BLaER1 (cell line): ENCODE measurements around the gene EFCAB14.
A peak's percentile ranks its signal among the peaks of the same experiment; 100 is the strongest.

Source experiments
- H3K27ac ChIP-seq: shearing (Covaris generic); formaldehyde crosslinking; 2 replicates; pipeline ENCODE4 v1.8.1; 2022
- H3K27me3 ChIP-seq: shearing (Covaris generic); formaldehyde crosslinking; 2 replicates; pipeline ENCODE4 v1.8.1; 2022
- H3K36me3 ChIP-seq: shearing (Covaris generic); formaldehyde crosslinking; 2 replicates; pipeline ENCODE4 v1.8.1; 2022
- H3K4me1 ChIP-seq: shearing (Covaris generic); formaldehyde crosslinking; 2 replicates; pipeline ENCODE4 v1.8.1; 2022
- H3K4me2 ChIP-seq: shearing (Covaris generic); formaldehyde crosslinking; 2 replicates; pipeline ENCODE4 v1.8.1; 2022
- H3K4me3 ChIP-seq: shearing (Covaris generic); formaldehyde crosslinking; 2 replicates; pipeline ENCODE4 v1.8.1; 2022
- H3K9ac ChIP-seq: shearing (Covaris generic); formaldehyde crosslinking; 2 replicates; pipeline ENCODE4 v1.8.1; 2022
- H3K9me3 ChIP-seq: shearing (Covaris generic); formaldehyde crosslinking; 2 replicates; pipeline ENCODE4 v1.8.1; 2022
- H4K20me1 ChIP-seq: shearing (Covaris generic); formaldehyde crosslinking; 2 replicates; pipeline ENCODE4 v1.8.1; 2022
- Cebpa-rat ChIP-seq: shearing (Covaris generic); IDR thresholded peaks from 2 replicates; pipeline ENCODE4 v1.8.1; 2022

Gene EFCAB14, protein sequence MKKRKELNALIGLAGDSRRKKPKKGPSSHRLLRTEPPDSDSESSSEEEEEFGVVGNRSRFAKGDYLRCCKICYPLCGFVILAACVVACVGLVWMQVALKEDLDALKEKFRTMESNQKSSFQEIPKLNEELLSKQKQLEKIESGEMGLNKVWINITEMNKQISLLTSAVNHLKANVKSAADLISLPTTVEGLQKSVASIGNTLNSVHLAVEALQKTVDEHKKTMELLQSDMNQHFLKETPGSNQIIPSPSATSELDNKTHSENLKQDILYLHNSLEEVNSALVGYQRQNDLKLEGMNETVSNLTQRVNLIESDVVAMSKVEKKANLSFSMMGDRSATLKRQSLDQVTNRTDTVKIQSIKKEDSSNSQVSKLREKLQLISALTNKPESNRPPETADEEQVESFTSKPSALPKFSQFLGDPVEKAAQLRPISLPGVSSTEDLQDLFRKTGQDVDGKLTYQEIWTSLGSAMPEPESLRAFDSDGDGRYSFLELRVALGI

DNA sequence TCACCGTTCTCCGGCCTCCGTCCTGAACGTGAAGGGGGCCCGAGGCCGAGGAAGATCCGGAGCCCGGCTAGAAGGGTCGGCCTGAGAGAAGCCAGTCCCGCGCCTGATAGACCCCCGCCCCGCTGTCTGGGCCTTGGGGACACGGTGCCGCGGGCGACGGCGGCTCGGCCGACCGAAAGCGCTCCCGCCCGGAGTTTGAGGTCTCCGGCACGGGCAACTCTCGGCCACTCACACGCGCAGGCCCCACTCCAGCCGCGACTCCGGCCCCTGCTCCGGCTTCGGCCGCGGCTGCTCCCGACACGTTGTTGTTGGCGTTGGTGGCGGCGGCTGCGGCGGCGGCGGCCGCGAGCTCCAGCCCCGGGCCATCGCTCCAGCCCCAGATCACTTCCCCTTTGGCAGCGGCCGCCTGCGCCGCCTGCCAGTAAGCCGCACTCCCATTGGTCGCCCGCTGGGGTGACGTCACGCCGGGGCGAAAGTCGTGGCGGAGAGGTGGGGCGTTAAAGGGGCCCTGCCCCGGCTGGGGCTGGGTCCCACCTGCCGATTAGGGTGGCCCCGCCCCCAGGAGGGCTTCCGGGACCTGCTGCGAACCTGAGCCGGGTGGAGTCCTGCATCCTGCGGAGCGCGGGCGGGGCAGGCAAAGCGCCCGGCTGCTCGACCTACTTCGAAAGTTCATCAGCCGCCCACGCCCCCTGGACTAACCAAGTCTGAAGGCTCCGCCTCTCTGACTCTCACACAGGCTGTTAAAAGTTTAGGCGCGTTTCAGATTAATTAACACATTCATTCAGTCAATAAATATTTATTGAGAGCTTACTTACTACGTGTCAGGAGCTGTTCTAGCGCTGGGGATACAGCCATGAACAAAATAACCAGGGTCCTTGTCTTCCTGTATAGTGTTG lies at the start of gene EFCAB14:
TSS of gene EFCAB14 (minus strand) at position 388 of the 896 bp plus-strand sequence. CDS start 1,027 bp downstream, outside the sequence.
- Histone ChIP-seq H3K4me2 (peak within 1 kb of the TSS; percentile 96), H3K9ac (peak within 1 kb of the TSS; percentile 93), H3K4me1 (peaks cover 29% of the 10 kb centered on the region), H4K20me1 (peaks cover 37% of the 10 kb centered on the region), H3K4me3 (peak within 1 kb of the TSS; percentile 79), H3K27ac (peak within 1 kb of the TSS; percentile 93), H3K9me3 (no peaks in the 10 kb centered on the region), H3K36me3 (peaks cover 28% of the 10 kb centered on the region), H3K27me3 (no peaks in the 10 kb centered on the region)
- TF ChIP-seq Cebpa-rat, result no peak

DNA sequence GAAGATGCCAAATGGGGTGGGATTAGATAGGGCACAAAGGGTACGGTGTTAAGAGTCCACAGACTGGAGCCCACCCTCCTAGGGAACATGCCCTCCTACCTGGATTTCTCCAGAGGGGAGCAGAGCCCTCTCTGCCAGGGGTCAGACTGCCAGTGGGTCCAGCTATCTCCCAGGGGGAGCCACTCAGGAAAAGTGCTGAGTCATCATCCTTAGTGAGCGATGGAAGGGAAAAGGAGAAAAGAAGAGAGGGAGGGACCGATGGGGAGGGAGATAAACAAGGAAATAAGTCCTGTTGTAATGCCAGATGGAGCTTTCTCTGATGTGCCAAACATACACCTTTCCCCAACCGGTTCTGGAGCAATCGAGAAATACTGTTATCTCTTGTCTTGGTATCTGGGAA lies 49.5 kb upstream of the EFCAB14 start:
- Histone ChIP-seq H3K27ac (no peak overlapping the region), H3K27me3 (no peaks in the 10 kb centered on the region), H3K9me3 (peaks cover 50% of the 10 kb centered on the region), H3K9ac (no peak overlapping the region), H3K4me1 (no peaks in the 10 kb centered on the region), H3K4me2 (no peak overlapping the region), H3K4me3 (no peak overlapping the region), H4K20me1 (no peaks in the 10 kb centered on the region), H3K36me3 (0 out of 2 replicates have a peak, but pooled peaks cover 6% of the 10 kb centered on the region)
- no peak for TF ChIP-seq Cebpa-rat

- H4K20me1 ChIP-seq, result no peaks in the 10 kb centered on the region
- H3K9me3 ChIP-seq, result peaks cover 46% of the 10 kb centered on the region
- no peak overlapping the region for H3K27ac ChIP-seq
- no peak for TF ChIP-seq Cebpa-rat
- H3K36me3 ChIP-seq, result 0 out of 2 replicates have a peak, but pooled peaks cover 6% of the 10 kb centered on the region
- no peak overlapping the region for H3K4me3 ChIP-seq
- no peaks in the 10 kb centered on the region for H3K27me3 ChIP-seq
- no peaks in the 10 kb centered on the region for H3K4me1 ChIP-seq
- H3K4me2 ChIP-seq, result no peak overlapping the region
- H3K9ac ChIP-seq, result no peak overlapping the region
These were observed 48.9 kb upstream of the EFCAB14 start for GRCh38 chr1:46767649-46768282.

DNA sequence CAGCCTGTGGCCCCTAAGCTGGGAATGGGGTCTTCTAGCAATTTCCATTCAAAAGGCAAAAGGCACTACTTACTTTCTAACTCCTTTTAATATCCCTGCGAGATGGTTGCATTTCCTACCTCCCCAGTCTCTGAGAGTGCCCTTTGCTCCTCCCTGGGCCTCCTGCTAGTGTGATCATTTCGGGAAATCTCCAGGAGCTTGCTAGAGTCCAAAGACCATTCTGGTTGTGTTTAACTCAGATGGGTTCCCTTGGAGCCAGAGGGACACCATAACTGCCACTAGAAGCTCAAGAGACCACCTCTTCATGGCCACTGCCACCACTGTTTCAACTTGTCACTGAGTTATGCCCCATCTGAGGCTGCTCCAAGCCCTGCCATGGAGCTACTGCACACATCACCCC lies 45.5 kb upstream of the EFCAB14 start:
- Histone ChIP-seq H3K4me3 (no peak overlapping the region), H3K27me3 (no peaks in the 10 kb centered on the region), H3K27ac (no peak overlapping the region)

GRCh38 chr1:46761740-46762139 lies 42.8 kb upstream of the EFCAB14 start:
- Histone ChIP-seq H3K9me3 (peaks cover 5% of the 10 kb centered on the region; the same call in 1 of the 2 replicates), H3K4me2 (no peak overlapping the region), H3K4me3 (no peak overlapping the region), H3K9ac (no peak overlapping the region), H3K4me1 (no peaks in the 10 kb centered on the region), H3K27ac (no peak overlapping the region), H3K27me3 (no peaks in the 10 kb centered on the region), H3K36me3 (no peaks in the 10 kb centered on the region), H4K20me1 (no peaks in the 10 kb centered on the region)
- no peak for TF ChIP-seq Cebpa-rat

More for the DNA sequence above, 45.5 kb upstream of the EFCAB14 start:
- Histone ChIP-seq H3K36me3 (no peaks in the 10 kb centered on the region), H3K4me1 (no peaks in the 10 kb centered on the region), H3K9ac (no peak overlapping the region), H3K9me3 (peaks cover 17% of the 10 kb centered on the region), H4K20me1 (no peaks in the 10 kb centered on the region), H3K4me2 (no peak overlapping the region)
- no peak for TF ChIP-seq Cebpa-rat

DNA sequence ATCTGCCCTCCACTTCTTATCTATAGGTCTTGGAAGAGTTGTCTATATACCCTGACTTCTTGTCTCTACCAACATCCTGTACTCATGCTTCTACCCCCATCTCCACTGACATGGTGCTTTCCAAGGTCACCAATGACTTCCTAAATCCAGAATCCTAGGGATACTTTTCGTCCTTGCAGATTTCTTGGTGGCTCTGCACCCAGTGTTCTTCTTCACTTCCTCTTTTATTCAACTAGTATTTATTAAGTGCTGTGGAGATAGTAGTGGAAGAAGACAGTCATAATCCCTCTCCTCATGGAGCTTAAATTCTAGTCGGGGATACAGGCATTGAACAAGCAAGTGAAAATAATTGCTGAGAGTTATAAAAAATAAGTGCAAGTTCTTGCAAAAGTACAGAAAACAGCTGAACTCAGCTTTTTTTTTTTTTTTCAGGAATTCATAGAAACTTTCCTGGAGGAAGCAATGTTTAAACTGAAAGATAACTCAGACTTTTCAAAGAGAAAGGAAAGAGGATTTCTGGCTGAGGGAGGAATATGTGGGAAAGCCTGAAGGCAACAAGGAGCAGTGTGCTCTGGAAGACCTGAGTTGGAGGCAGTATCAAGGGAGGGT lies 41.7 kb upstream of the EFCAB14 start:
- no peaks in the 10 kb centered on the region for H4K20me1 ChIP-seq
- H3K27ac ChIP-seq, result no peak overlapping the region
- H3K4me1 ChIP-seq, result no peaks in the 10 kb centered on the region
- H3K4me3 ChIP-seq, result no peak overlapping the region
- TF ChIP-seq Cebpa-rat, result no peak
- no peaks in the 10 kb centered on the region for H3K36me3 ChIP-seq
- H3K9ac ChIP-seq, result no peak overlapping the region
- H3K27me3 ChIP-seq, result no peaks in the 10 kb centered on the region
- peaks cover 5% of the 10 kb centered on the region; the same call in 1 of the 2 replicates for H3K9me3 ChIP-seq
- H3K4me2 ChIP-seq, result no peak overlapping the region

- Histone ChIP-seq H3K27ac (no peak overlapping the region), H3K36me3 (no peaks in the 10 kb centered on the region), H3K4me1 (no peaks in the 10 kb centered on the region), H3K4me3 (no peak overlapping the region), H3K27me3 (no peaks in the 10 kb centered on the region), H3K9ac (no peak overlapping the region), H4K20me1 (no peaks in the 10 kb centered on the region), H3K9me3 (peaks cover 5% of the 10 kb centered on the region; the same call in 1 of the 2 replicates), H3K4me2 (no peak overlapping the region)
- TF ChIP-seq Cebpa-rat, result no peak
These were observed 39.1 kb upstream of the EFCAB14 start for GRCh38 chr1:46757956-46758528.

DNA sequence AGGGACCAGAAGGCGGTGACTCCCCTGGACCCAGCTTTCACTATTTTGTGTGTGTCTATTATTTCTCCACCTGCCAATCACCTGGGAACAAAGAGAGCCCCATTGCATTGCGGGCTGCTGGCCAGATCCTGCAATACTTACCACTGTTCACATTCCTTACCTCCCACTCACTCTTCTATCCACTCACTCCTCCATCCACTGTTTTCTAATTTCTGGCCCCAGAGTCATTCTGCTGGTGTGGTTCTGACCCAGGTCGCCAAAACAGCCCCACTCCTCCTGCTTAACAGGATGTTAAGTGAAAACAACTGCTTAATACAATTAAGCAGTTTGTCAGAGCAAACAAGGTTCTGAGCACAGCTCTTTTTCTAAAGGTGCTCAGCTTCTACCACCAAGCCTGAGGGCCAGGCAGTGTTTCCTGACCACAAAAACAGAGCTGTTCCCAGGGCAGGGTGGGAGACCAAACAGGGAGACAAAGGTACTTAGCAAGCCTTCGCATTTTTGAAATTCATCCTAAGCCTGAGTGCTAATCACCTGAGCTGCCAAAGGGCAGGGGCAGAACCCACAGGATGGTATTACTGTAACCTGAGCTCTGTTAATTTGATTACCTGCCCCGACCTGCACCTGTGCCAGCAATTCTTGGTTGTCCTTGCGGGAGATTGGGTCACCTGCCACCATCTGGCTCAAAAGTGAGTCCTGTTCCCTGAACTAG lies 38.5 kb upstream of the EFCAB14 start:
- H4K20me1 ChIP-seq, result no peaks in the 10 kb centered on the region
- H3K9me3 ChIP-seq, result peaks cover 4% of the 10 kb centered on the region; the same call in 1 of the 2 replicates
- H3K27ac ChIP-seq, result no peak overlapping the region
- H3K36me3 ChIP-seq, result no peaks in the 10 kb centered on the region
- H3K9ac ChIP-seq, result no peak overlapping the region
- no peaks in the 10 kb centered on the region for H3K4me1 ChIP-seq
- no peak overlapping the region for H3K4me2 ChIP-seq
- no peak overlapping the region for H3K4me3 ChIP-seq
- TF ChIP-seq Cebpa-rat, result no peak
- H3K27me3 ChIP-seq, result no peaks in the 10 kb centered on the region
